Measurements from ENCODE around the gene ZNF722. TPM values are rescaled to one million over a fixed set of nuclear protein-coding genes. Genes with fewer than 3 reads are reported as not detected.
"Not testable (repeated sequence)": the region's sequence is repeated elsewhere in the genome, so short reads cannot be mapped to it uniquely, and the experiment has no call there.

ZNF722 gene
- total RNA-seq = not detected

DNA sequence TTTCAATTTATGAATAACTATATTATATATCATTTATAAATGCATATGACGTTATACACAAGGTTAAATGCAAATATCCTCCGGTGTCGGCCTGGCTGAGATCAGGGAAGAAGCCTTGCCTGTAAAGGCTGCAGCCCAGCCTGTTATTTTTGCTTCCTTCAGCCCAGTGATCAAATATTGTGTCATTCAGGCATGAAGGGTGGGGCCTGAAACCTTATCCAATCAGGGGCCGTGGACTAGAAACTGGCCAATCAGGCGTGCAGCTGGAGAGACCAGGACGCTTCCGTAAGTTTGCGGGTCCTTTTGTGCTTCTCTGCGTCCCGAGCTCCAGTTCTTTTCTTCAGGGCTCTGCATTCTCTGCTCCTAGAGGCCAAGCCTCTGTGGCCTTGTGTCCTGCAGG is at the start of gene ZNF722:
Gene ZNF722, plus strand, starts transcription at position 301 of the 400 bp plus-strand sequence. CDS start 113 bp downstream, outside the sequence.
- H3K4me3 Mint-ChIP-seq = no peak within 1 kb of the TSS
- ATAC-seq (no peak), DNase-seq (no peak)
- H3K27ac Mint-ChIP-seq = no peak within 1 kb of the TSS
- ChIA-PET CTCF (no interaction called here), POLR2A (no interaction called here)
- peaks cover 27% of the 10 kb centered on the region for H3K9me3 Mint-ChIP-seq
- H3K4me1 Mint-ChIP-seq (ENCODE audit: low read depth) = no peaks in the 10 kb centered on the region
- H3K36me3 Mint-ChIP-seq (ENCODE audit: low read depth) = peaks cover 3% of the 10 kb centered on the region
- TF ChIP-seq, protein P1, sequence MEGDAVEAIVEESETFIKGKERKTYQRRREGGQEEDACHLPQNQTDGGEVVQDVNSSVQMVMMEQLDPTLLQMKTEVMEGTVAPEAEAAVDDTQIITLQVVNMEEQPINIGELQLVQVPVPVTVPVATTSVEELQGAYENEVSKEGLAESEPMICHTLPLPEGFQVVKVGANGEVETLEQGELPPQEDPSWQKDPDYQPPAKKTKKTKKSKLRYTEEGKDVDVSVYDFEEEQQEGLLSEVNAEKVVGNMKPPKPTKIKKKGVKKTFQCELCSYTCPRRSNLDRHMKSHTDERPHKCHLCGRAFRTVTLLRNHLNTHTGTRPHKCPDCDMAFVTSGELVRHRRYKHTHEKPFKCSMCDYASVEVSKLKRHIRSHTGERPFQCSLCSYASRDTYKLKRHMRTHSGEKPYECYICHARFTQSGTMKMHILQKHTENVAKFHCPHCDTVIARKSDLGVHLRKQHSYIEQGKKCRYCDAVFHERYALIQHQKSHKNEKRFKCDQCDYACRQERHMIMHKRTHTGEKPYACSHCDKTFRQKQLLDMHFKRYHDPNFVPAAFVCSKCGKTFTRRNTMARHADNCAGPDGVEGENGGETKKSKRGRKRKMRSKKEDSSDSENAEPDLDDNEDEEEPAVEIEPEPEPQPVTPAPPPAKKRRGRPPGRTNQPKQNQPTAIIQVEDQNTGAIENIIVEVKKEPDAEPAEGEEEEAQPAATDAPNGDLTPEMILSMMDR (IDR thresholded peaks at IDR 0.05) = no peak
- no peaks in the 10 kb centered on the region for H3K27me3 Mint-ChIP-seq
- intact Hi-C loops (cut with micrococcal nuclease) = no loop called here

DNA sequence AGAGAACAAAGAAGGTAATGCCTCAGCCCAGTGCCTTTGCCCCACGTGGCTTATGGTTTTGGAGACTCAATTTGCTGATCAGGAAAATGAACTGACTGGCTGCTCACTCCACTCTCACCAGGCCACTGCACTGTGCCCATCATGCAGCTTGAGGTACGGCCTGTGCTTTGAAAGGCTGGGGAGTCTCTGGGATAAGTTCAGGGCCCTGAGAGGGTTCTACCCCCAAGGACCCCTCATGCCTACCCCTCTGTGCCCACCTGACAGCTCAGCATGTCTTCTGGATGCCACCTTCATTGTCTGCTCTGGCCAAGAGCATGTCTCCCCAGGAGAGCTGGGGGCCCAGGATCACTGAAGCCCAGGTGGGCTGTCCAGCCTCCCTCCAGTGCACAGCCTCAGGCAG is 45.5 kb upstream of the ZNF722 start:
- no peak for ATAC-seq
- Mint-ChIP-seq H3K4me3 (no peak overlapping the region), H3K27ac (no peak overlapping the region), H3K4me1 (ENCODE audit: low read depth) (no peaks in the 10 kb centered on the region), H3K27me3 (no peaks in the 10 kb centered on the region), H3K9me3 (peaks cover 18% of the 10 kb centered on the region), H3K36me3 (ENCODE audit: low read depth) (no peaks in the 10 kb centered on the region)
- POLR2A ChIA-PET = no interaction called here
- CTCF ChIA-PET = no interaction called here
- no peak for DNase-seq
- intact Hi-C loops (cut with micrococcal nuclease) = no loop called here
- TF ChIP-seq, protein P1 (IDR thresholded peaks at IDR 0.05) = no peak

DNA sequence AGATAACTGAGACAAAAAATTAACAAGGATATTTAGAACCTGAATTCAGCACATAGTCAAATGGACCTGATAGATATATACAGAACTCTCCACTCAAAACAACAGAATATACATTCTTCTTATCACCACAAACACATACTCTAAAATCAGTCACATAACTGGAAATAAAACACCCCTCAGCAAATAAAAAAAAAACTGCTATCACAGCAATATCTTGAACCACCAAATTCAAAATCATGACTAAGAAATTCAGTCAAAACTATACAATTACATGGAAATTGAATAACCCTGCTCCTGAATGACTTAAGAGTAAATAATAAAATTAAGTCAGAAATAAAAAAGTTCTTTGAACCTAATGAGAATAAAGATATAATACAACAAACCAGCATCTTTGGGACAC is 30.0 kb upstream of the ZNF722 start:
- intact Hi-C loops (cut with micrococcal nuclease) = no loop called here
- H3K27me3 Mint-ChIP-seq = no peaks in the 10 kb centered on the region
- H3K4me1 Mint-ChIP-seq (ENCODE audit: low read depth) = no peaks in the 10 kb centered on the region
- DNase-seq (no peak), ATAC-seq (no peak)
- H3K4me3 Mint-ChIP-seq = no peak overlapping the region
- ChIA-PET CTCF (no interaction called here), POLR2A (no interaction called here)
- TF ChIP-seq, protein P1 (IDR thresholded peaks at IDR 0.05) = no peak
- H3K27ac Mint-ChIP-seq = no peak overlapping the region
- peaks cover 3% of the 10 kb centered on the region for H3K9me3 Mint-ChIP-seq
- H3K36me3 Mint-ChIP-seq (ENCODE audit: low read depth) = no peaks in the 10 kb centered on the region

DNA sequence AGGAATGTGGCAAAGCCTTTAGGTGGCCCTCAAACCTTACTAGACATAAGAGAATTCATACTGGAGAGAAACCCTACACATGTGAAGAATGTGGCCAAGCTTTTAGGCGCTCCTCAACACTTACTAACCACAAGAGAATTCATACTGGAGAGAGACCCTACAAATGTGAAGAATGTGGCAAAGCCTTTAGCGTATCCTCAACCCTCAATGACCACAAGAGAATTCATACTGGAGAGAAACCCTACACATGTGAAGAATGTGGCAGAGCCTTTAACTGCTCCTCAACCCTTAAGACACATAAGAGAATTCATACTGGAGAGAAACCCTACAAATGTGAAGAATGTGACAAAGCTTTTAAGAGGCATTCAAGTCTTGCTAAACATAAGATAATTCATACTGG is 16.8 kb downstream of the ZNF722 start:
- H3K36me3 Mint-ChIP-seq (ENCODE audit: low read depth); POLR2A ChIA-PET; H3K4me1 Mint-ChIP-seq (ENCODE audit: low read depth); H3K4me3 Mint-ChIP-seq; DNase-seq; intact Hi-C loops (cut with micrococcal nuclease); CTCF ChIA-PET; H3K27ac Mint-ChIP-seq; ATAC-seq; H3K27me3 Mint-ChIP-seq: not testable (repeated sequence)
- H3K9me3 Mint-ChIP-seq = peaks cover 40% of the 10 kb centered on the region

DNA sequence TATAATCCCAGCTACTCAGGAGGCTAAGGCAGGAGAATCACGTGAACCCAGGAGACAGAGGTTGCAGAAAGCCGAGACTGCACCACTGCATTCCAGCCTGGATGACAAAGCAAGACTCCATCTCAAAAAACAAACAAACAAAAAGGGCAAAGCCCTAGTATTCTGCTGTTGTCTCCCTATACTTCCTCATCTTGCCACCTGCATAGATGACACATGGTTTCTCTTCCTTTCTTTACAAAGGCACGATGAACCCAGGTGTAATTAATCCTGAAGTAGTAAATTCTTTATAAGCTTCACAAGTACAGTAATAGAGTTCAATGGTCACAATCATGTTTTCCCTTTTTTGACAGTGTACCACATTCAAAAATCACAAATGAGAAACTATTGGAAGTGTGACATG is 36.7 kb downstream of the ZNF722 start:
- intact Hi-C loops (cut with micrococcal nuclease) = no loop called here
- CTCF ChIA-PET = no interaction called here
- H3K36me3 Mint-ChIP-seq (ENCODE audit: low read depth) = peaks cover 3% of the 10 kb centered on the region
- H3K4me1 Mint-ChIP-seq (ENCODE audit: low read depth) = no peaks in the 10 kb centered on the region
- H3K9me3 Mint-ChIP-seq = peaks cover 39% of the 10 kb centered on the region
- H3K27me3 Mint-ChIP-seq = no peaks in the 10 kb centered on the region
- TF ChIP-seq, protein P1 (IDR thresholded peaks at IDR 0.05) = no peak
- no peak overlapping the region for H3K4me3 Mint-ChIP-seq
- POLR2A ChIA-PET = no interaction called here
- DNase-seq (no peak), ATAC-seq (no peak)
- H3K27ac Mint-ChIP-seq = no peak overlapping the region

DNA sequence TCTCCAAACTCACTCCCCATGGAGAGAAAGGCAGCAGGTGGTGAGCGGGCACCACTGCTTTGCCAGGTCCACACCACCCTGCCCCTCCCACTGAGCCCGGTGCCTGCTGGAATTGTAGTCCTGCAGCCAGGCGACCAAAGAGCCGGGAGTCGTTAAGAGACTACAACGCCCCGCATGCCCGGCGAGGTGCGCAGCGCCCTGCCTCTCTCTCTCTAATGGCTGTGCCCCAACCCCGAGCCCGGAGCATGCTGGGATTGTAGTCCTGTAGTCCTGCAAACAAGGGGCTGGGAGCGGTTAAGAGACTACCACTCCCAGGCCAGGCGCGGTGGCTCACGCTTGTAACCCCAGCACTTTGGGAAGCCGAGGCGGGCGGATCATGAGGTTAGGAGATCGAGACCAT is 38.4 kb downstream of the ZNF722 start:
- Mint-ChIP-seq H3K27ac (no peak overlapping the region), H3K4me1 (ENCODE audit: low read depth) (no peaks in the 10 kb centered on the region), H3K27me3 (no peaks in the 10 kb centered on the region), H3K9me3 (peaks cover 34% of the 10 kb centered on the region), H3K36me3 (ENCODE audit: low read depth) (peaks cover 3% of the 10 kb centered on the region), H3K4me3 (no peak overlapping the region)
- ChIA-PET CTCF (no interaction called here), POLR2A (no interaction called here)
- DNase-seq (no peak), ATAC-seq (no peak)
- intact Hi-C loops (cut with micrococcal nuclease) = no loop called here
- TF ChIP-seq, protein P1 (IDR thresholded peaks at IDR 0.05) = no peak
